DMS114 treated with DMSO at 0.1 percent for 48 hours (cell line): ENCODE data around the gene GLIPR2.
"Not testable (repeated sequence)": the region's sequence is repeated elsewhere in the genome, so short reads cannot be mapped to it uniquely, and the experiment has no call there.

Experiments used
- DNase-seq: peaks from one replicate; lab custom pipeline; 2025; ENCODE audit not compliant: unreplicated experiment; lab: John Stamatoyannopoulos, UW

Gene GLIPR2

GRCh38 chr9:36136272-36136893 lies at the start of gene GLIPR2:
Gene GLIPR2, plus strand, starts transcription at chr9:36136733. Its CDS starts 46 bp downstream, at chr9:36136779.
- DNase-seq = peak; percentile 4

GRCh38 chr9:36087054-36087453 lies 49.5 kb upstream of the GLIPR2 start:
- DNase-seq = not testable (repeated sequence)

GRCh38 chr9:36088020-36088419 lies 48.5 kb upstream of the GLIPR2 start:
- DNase-seq = no peak

- no peak for DNase-seq
These were observed 45.2 kb upstream of the GLIPR2 start for GRCh38 chr9:36091026-36091953.

GRCh38 chr9:36092014-36092413 lies 44.5 kb upstream of the GLIPR2 start:
- DNase-seq = no peak

GRCh38 chr9:36092509-36093215 lies 43.9 kb upstream of the GLIPR2 start:
- no peak for DNase-seq

GRCh38 chr9:36093384-36093783 lies 43.1 kb upstream of the GLIPR2 start:
- DNase-seq = no peak

GRCh38 chr9:36099718-36100117 lies 36.8 kb upstream of the GLIPR2 start:
- no peak for DNase-seq

GRCh38 chr9:36100532-36100931 lies 36.0 kb upstream of the GLIPR2 start:
- DNase-seq = no peak

GRCh38 chr9:36101916-36102741 lies 34.4 kb upstream of the GLIPR2 start:
- no peak for DNase-seq

- DNase-seq = peak; percentile 16
These were observed 33.6 kb upstream of the GLIPR2 start for GRCh38 chr9:36102742-36103495.

GRCh38 chr9:36109071-36109470 lies 27.5 kb upstream of the GLIPR2 start:
- DNase-seq = no peak

- no peak for DNase-seq
These were observed 26.1 kb upstream of the GLIPR2 start for GRCh38 chr9:36110434-36110833.

GRCh38 chr9:36112516-36112915 lies 24.0 kb upstream of the GLIPR2 start:
- DNase-seq = no peak

GRCh38 chr9:36113999-36114398 lies 22.5 kb upstream of the GLIPR2 start:
- no peak for DNase-seq

GRCh38 chr9:36116593-36116992 lies 19.9 kb upstream of the GLIPR2 start:
- DNase-seq = no peak

- DNase-seq = no peak
These were observed 18.3 kb upstream of the GLIPR2 start for GRCh38 chr9:36118201-36118600.

GRCh38 chr9:36118706-36119105 lies 17.8 kb upstream of the GLIPR2 start:
- DNase-seq = no peak

- DNase-seq = no peak
These were observed 17.1 kb upstream of the GLIPR2 start for GRCh38 chr9:36119476-36119875.

GRCh38 chr9:36120705-36121104 lies 15.8 kb upstream of the GLIPR2 start:
- no peak for DNase-seq
